COR-L47 (cell line): ENCODE measurements around the gene MLPH.

Experiments used
- DNase-seq: peaks from one replicate; lab custom pipeline; 2025; lab: John Stamatoyannopoulos, UW

The MLPH gene

GRCh38 chr2:237479747-237480146 is 7.3 kb upstream of the MLPH start:
- no peak for DNase-seq

GRCh38 chr2:237480556-237480955 is 6.5 kb upstream of the MLPH start:
- DNase-seq, result no peak

GRCh38 chr2:237480988-237481525 is 6.0 kb upstream of the MLPH start:
- no peak for DNase-seq

GRCh38 chr2:237482485-237482884 is 4.6 kb upstream of the MLPH start:
- peak; percentile 52 for DNase-seq

- no peak for DNase-seq
Observed at GRCh38 chr2:237483018-237483731, 3.9 kb upstream of the MLPH start.

GRCh38 chr2:237485304-237485703 is 1.7 kb upstream of the MLPH start:
- no peak for DNase-seq

- no peak for DNase-seq
Observed at GRCh38 chr2:237485844-237486243, 1.2 kb upstream of the MLPH start.

GRCh38 chr2:237486334-237486818 is 675 bp upstream of the MLPH start:
- no peak for DNase-seq

- no peak for DNase-seq
Observed at GRCh38 chr2:237487496-237487895, 445 bp downstream of the MLPH start.

- DNase-seq, result no peak
Observed at GRCh38 chr2:237488295-237488694, 1.2 kb downstream of the MLPH start.

GRCh38 chr2:237488901-237489860 is 2.1 kb downstream of the MLPH start:
- peak; percentile 22 for DNase-seq

- no peak for DNase-seq
Observed at GRCh38 chr2:237490009-237490711, 3.1 kb downstream of the MLPH start.

- DNase-seq, result no peak
Observed at GRCh38 chr2:237490795-237491194, 3.7 kb downstream of the MLPH start.

GRCh38 chr2:237491515-237492118 is 4.6 kb downstream of the MLPH start:
- no peak for DNase-seq

GRCh38 chr2:237492137-237492890 is 5.3 kb downstream of the MLPH start:
- DNase-seq, result no peak

GRCh38 chr2:237494066-237494465 is 7.0 kb downstream of the MLPH start:
- DNase-seq, result no peak

- no peak for DNase-seq
Observed at GRCh38 chr2:237495521-237496117, 8.6 kb downstream of the MLPH start.

GRCh38 chr2:237496428-237496827 is 9.4 kb downstream of the MLPH start:
- no peak for DNase-seq

- no peak for DNase-seq
Observed at GRCh38 chr2:237497009-237497837, 10.2 kb downstream of the MLPH start.

GRCh38 chr2:237497838-237498186 is 10.8 kb downstream of the MLPH start:
- DNase-seq, result no peak
